Transverse colon (tissue), 4 donors: ENCODE data around the gene OTOS.

Source experiments
- CTCF ChIP-seq, 5 experiments: fragments of 200-600 bp in 3 of 5; fragments of 450-650 bp in 2 of 5; sonication (generic) in 3 of 5; IDR thresholded peaks; 1 replicate in 2 of 5; 2 replicates in 3 of 5; pipeline ENCODE4 v1.5.1; 2016 to 2017; ENCODE audit warnings: antibody characterized with exemption in 5 of 5, inconsistent platforms in 3 of 5, mild to moderate bottlenecking in 2 of 5, moderate library complexity in 1 of 5
- EP300 ChIP-seq: sonication (generic); formaldehyde crosslinking; IDR thresholded peaks from one replicate; pipeline ENCODE4 v1.6.1; 2017; ENCODE audit warnings: antibody characterized with exemption, low read depth
- POLR2A ChIP-seq: fragments of 450-650 bp; IDR thresholded peaks from one replicate; pipeline ENCODE4 v1.6.1; 2016; ENCODE audit warnings: antibody characterized with exemption, mild to moderate bottlenecking, moderate library complexity
- POLR2AphosphoS5 ChIP-seq, 3 donors: sonication (generic); formaldehyde crosslinking; IDR thresholded peaks; one replicate each; pipeline ENCODE4 v1.6.1; 2016; ENCODE audit warnings: antibody characterized with exemption in 3 of 3

GRCh38 chr2:240136671-240137292 lies 3.7 kb downstream of the OTOS start:
- TF ChIP-seq CTCF (IDR thresholded peaks at IDR 0.05) (no peak), POLR2A (no peak), EP300 (no peak), POLR2AphosphoS5 (IDR thresholded peaks at IDR 0.05) (no peak)
